ENCODE measurements around the gene FARP1.

The FARP1 gene

DNA sequence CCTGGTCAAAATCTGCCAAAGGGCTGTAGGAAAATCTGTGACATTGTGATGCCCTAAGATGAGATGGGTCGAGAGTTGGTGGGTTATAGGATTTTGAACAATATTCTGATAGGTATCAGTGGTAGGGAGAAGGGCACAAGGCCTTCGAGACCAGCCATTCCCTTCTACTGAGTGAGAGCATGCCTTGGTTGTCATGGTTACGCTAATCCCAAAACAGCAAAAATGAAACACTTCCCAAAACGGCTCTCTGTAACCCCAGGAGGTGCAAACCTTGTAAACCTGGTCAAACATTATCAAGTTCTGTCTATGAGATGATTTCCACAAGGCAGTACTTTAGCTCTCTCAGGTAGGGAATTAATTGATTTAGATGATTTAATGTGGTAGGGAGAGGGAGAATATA, 192.8 kb downstream of the FARP1 start:
- no peak for DNase-seq (ENCODE audit: low read depth, low spot score)
- H3K4me3 ChIP-seq: no peak overlapping the region
- H3K9ac ChIP-seq (ENCODE audit: insufficient read length): no peak overlapping the region
- TF ChIP-seq EZH2 (IDR thresholded peaks at IDR 0.05): no peak
- no peak for TF ChIP-seq POLR2AphosphoS5 (IDR thresholded peaks at IDR 0.05; ENCODE audit: borderline replicate concordance, low read depth, low read length)
- H3K27ac ChIP-seq: no peak overlapping the region
- H3K9me3 ChIP-seq (ENCODE audit: low read depth, low read length): no peaks in the 10 kb centered on the region
- no peaks in the 10 kb centered on the region for H3K36me3 ChIP-seq (ENCODE audit: insufficient read depth, low read length)

DNA sequence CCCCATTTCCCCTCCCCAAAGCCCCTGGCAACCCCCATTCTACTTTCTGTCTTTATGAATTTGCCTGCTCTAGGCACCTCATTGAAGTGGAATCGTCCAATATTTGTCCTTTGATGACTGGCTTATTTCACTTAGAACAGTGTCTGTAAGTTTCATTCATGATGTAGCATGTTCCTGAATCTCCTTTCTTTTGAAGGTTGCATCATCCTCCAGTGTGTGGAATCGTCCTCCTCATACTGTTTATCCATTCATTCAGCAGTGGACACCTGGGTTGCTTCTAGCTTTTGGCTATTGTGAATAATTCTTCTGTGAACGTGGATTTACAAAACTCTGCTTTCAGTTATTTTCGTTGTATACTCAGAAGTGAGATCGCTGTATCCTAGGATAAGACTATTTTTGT, 195.4 kb downstream of the FARP1 start:
- Histone ChIP-seq H3K9ac (ENCODE audit: insufficient read length) (no peak overlapping the region), H3K27ac (peak overlapping the region; percentile 32; the same call in 1 of the 2 replicates), H3K36me3 (ENCODE audit: insufficient read depth, low read length) (no peaks in the 10 kb centered on the region), H3K9me3 (ENCODE audit: low read depth, low read length) (no peaks in the 10 kb centered on the region), H3K4me3 (no peak overlapping the region)
- no peak for TF ChIP-seq POLR2AphosphoS5 (IDR thresholded peaks at IDR 0.05; ENCODE audit: borderline replicate concordance, low read depth, low read length)
- TF ChIP-seq FOXP2 (optimal IDR thresholded peaks at IDR 0.05; ENCODE audit: control extremely low read depth, extremely low read length, insufficient read depth): no peak
- no peak for TF ChIP-seq EZH2 (IDR thresholded peaks at IDR 0.05)
- DNase-seq (ENCODE audit: low read depth, low spot score): no peak

DNA sequence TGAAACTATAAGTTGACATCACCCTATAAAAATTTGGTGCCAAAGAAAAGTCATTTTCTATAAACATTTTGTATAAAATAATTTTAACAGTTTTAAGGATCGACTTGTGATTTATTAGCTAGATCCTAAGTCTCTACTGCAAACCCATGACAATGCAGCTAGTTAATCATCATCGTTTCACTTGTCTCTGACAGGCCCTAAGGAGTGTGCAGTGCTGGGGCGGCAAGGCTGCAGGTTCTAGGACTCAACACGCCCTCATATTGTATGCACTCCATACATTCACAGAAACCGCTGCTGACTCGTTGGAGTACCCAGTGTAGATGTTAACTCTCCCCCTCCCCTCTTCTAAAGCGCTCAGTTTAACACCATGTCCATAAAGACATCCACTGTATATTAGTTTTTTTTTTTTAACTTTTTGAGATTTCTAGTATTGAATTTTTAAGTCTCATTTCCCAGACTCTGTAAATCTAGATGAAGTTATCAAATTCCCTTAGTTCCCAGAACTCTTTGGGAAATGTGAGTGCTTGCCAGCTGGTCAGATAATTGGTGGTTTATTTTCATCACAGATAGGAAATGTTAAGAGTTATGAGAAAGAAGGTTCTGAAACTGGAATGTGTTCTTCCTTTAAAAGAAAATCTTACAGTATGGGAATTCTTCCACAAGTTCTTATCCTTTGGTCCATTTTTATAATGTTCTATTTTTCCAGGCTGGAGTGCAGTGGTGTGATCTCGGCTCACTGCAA, 197.0 kb downstream of the FARP1 start:
- Histone ChIP-seq H3K36me3 (ENCODE audit: insufficient read depth, low read length) (no peaks in the 10 kb centered on the region), H3K27ac (no peak overlapping the region), H3K4me3 (no peak overlapping the region), H3K9ac (ENCODE audit: insufficient read length) (no peak overlapping the region), H3K9me3 (ENCODE audit: low read depth, low read length) (no peaks in the 10 kb centered on the region)
- no peak for DNase-seq (ENCODE audit: low read depth, low spot score)
- TF ChIP-seq POLR2AphosphoS5 (IDR thresholded peaks at IDR 0.05; ENCODE audit: borderline replicate concordance, low read depth, low read length) (no peak), FOXP2 (optimal IDR thresholded peaks at IDR 0.05; ENCODE audit: control extremely low read depth, extremely low read length, insufficient read depth) (no peak), EZH2 (IDR thresholded peaks at IDR 0.05) (no peak)

DNA sequence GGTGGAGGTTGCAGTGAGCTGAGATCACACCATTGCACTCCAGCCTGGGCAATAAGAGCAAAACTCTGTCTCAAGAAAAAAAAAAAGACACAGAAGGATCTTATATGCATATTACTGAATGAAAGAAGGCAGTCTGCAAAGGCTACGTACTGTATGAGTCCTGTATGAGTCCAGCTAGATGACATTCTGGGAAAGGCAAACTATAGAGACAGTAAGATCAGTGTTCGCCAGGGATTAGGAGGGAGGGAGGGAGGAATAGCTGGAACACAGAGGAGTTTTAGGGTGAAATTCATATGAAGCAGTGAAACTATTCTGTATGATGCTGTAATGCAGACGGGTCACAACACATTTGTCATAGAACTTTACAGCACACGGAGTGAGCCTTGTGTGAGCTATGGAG, 200.1 kb downstream of the FARP1 start:
- no peaks in the 10 kb centered on the region for H3K9me3 ChIP-seq (ENCODE audit: low read depth, low read length)
- H3K36me3 ChIP-seq (ENCODE audit: insufficient read depth, low read length): no peaks in the 10 kb centered on the region
- H3K4me3 ChIP-seq: no peak overlapping the region
- H3K9ac ChIP-seq (ENCODE audit: insufficient read length): no peak overlapping the region
- no peak for DNase-seq (ENCODE audit: low read depth, low spot score)
- TF ChIP-seq EZH2 (IDR thresholded peaks at IDR 0.05) (no peak), POLR2AphosphoS5 (IDR thresholded peaks at IDR 0.05; ENCODE audit: borderline replicate concordance, low read depth, low read length) (no peak), FOXP2 (optimal IDR thresholded peaks at IDR 0.05; ENCODE audit: control extremely low read depth, extremely low read length, insufficient read depth) (no peak)
- H3K27ac ChIP-seq: no peak overlapping the region

DNA sequence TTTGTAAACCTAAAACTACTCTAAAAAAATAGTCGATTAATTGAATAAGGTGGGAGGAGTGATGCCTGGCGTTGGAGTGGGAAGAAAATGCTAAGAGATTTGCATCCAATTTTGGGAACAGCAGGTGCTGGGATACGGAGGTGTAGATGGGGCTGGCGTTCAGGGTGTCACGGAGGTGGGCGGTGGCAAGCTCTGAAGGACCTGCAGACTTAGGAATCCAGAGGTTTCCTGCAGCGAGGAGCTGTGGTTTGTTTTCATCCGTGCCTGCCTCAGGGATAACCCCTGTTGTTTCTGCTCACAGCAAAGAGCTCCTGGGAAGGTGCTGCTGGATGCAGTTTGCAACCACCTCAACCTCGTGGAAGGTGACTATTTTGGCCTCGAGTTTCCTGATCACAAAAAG, 200.6 kb downstream of the FARP1 start:
- Histone ChIP-seq H3K27ac (no peak overlapping the region), H3K4me3 (no peak overlapping the region), H3K36me3 (ENCODE audit: insufficient read depth, low read length) (no peaks in the 10 kb centered on the region), H3K9me3 (ENCODE audit: low read depth, low read length) (no peaks in the 10 kb centered on the region), H3K9ac (ENCODE audit: insufficient read length) (no peak overlapping the region)
- no peak for TF ChIP-seq POLR2AphosphoS5 (IDR thresholded peaks at IDR 0.05; ENCODE audit: borderline replicate concordance, low read depth, low read length)
- TF ChIP-seq FOXP2 (optimal IDR thresholded peaks at IDR 0.05; ENCODE audit: control extremely low read depth, extremely low read length, insufficient read depth): no peak
- no peak for TF ChIP-seq EZH2 (IDR thresholded peaks at IDR 0.05)
- DNase-seq (ENCODE audit: low read depth, low spot score): no peak

DNA sequence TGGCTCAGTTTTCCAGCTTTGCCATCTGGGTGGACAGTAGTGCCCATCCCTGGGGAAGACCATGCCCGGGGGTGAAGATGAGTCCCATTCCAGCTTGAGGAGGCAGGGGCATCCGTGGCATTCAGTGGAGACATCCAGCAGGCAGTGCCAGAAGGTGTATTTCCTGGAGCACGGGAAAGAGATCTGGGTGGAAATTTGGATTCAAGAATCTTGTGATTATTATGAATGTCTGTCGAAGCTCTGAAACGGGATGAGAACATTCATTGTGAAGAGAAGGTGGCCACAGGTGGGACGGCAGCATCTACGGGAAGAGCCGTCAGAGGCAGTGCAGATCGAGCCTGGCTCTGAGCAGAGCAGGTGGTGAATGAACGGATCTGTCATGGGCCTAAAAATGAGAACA, 201.5 kb downstream of the FARP1 start:
- Histone ChIP-seq H3K9me3 (ENCODE audit: low read depth, low read length) (no peaks in the 10 kb centered on the region), H3K4me3 (no peak overlapping the region), H3K36me3 (ENCODE audit: insufficient read depth, low read length) (no peaks in the 10 kb centered on the region), H3K9ac (ENCODE audit: insufficient read length) (no peak overlapping the region), H3K27ac (no peak overlapping the region)
- TF ChIP-seq FOXP2 (optimal IDR thresholded peaks at IDR 0.05; ENCODE audit: control extremely low read depth, extremely low read length, insufficient read depth) (no peak), EZH2 (IDR thresholded peaks at IDR 0.05) (no peak), POLR2AphosphoS5 (IDR thresholded peaks at IDR 0.05; ENCODE audit: borderline replicate concordance, low read depth, low read length) (no peak)
- DNase-seq (ENCODE audit: low read depth, low spot score): no peak

DNA sequence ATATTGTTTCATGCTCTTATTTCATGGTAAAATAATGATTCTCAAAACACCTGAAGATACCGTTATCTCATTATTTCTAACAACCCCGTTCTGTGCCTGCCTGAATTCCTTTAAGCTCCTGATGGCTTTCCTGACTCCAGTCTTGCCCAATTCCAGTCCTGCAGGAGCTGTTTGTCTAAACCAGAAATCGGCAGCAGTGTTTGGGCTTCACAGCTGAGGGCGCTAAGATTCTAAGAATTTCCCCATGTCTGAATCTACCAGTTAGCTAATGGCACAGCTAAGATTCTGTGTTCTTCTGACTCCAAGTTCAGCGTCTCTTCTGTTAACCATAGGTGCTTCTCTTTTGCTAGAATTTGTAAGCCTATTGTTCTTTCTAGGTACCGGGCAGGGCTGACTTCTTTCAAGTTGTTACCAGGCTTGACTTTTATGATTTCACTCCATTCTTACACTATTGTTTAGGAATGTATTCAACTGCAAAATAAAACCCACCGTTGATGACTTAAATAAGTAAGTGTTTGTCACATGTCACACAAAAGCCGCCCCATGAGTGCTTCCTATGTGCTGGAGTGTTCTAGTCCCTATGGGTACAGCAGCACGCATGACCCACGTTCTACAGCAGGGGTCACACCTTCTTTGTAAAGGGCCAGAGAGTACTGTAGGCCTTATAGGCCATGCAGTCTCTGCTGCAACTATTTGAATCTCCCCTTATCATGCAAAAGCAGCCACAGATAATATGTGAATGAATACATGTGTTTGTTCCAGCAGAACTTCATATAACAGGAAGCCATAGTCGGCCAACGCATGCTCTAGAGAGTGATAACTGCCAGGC, 202.4 kb downstream of the FARP1 start:
- TF ChIP-seq EZH2 (IDR thresholded peaks at IDR 0.05): no peak
- TF ChIP-seq POLR2AphosphoS5 (IDR thresholded peaks at IDR 0.05; ENCODE audit: borderline replicate concordance, low read depth, low read length): no peak
- TF ChIP-seq FOXP2 (optimal IDR thresholded peaks at IDR 0.05; ENCODE audit: control extremely low read depth, extremely low read length, insufficient read depth): no peak
- no peak overlapping the region for H3K9ac ChIP-seq (ENCODE audit: insufficient read length)
- H3K9me3 ChIP-seq (ENCODE audit: low read depth, low read length): no peaks in the 10 kb centered on the region
- no peak overlapping the region for H3K27ac ChIP-seq
- H3K36me3 ChIP-seq (ENCODE audit: insufficient read depth, low read length): no peaks in the 10 kb centered on the region
- DNase-seq (ENCODE audit: low read depth, low spot score): no peak
- no peak overlapping the region for H3K4me3 ChIP-seq

DNA sequence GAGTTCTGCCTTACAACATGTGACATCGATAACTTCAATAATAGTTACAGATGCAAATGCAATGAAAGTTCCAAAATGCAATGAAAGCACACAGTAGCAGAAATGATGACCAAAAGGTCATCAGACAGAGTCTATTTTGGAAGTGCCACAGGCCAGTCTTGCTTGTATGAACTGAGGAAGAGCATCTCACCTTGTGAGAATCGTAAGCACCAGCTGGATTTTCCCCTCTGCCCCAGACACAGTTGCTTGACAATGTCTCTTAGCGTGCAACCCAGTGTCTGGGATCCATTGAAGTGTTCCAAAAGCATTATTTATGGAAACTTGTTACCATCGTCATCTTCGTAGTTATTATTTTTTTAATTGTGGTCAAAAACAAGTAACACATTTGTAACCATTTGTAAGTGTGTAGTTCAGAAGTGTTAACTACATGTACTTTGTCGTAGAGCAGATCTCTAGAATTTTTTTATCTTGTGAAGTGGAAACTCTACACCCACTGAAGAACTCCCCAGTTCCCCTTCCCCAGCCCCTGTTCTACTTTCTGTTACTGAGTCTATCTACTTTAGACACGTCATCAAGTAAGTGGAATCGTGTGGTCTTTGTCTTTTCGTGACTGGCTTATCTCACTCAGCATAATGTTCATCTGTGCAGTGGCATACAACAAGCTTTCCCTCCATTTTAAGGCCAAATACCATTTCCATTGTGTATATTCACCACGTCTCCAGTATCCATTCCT, 204.2 kb downstream of the FARP1 start:
- Histone ChIP-seq H3K36me3 (ENCODE audit: insufficient read depth, low read length) (no peaks in the 10 kb centered on the region), H3K27ac (no peak overlapping the region), H3K9me3 (ENCODE audit: low read depth, low read length) (no peaks in the 10 kb centered on the region), H3K4me3 (no peak overlapping the region), H3K9ac (ENCODE audit: insufficient read length) (no peak overlapping the region)
- DNase-seq (ENCODE audit: low read depth, low spot score): no peak
- TF ChIP-seq POLR2AphosphoS5 (IDR thresholded peaks at IDR 0.05; ENCODE audit: borderline replicate concordance, low read depth, low read length) (no peak), FOXP2 (optimal IDR thresholded peaks at IDR 0.05; ENCODE audit: control extremely low read depth, extremely low read length, insufficient read depth) (no peak), EZH2 (IDR thresholded peaks at IDR 0.05) (no peak)

All from SK-N-MC (cell line).